Gastrocnemius medialis (tissue), 4 donors: ENCODE results near the gene MCM3AP. TPM values are rescaled to one million over a fixed set of nuclear protein-coding genes. Genes with fewer than 3 reads are reported as not detected.
A peak's percentile ranks its signal among the peaks of the same experiment; 100 is the strongest.

ENCODE experiments used
- ATAC-seq, 2 donors: fragments of 150-250 bp; one replicate each; pipeline ENCODE4 v1.9.1; 2016
- DNase-seq, 2 donors: peaks; one replicate each; pipeline ENCODE4 v3.0.0-alpha.2; 2019
- H3K27ac ChIP-seq, 4 donors: fragments of 200-600 bp; sonication (generic); 1 replicate in 1 of 4; 2 replicates in 3 of 4; pipeline ENCODE4 v1.5.1; 2016 to 2018; ENCODE audit warnings: mild to moderate bottlenecking in 2 of 4, moderate library complexity in 1 of 4
- H3K27me3 ChIP-seq, 3 donors: fragments of 200-600 bp; sonication (generic) in 2 of 3; 1 replicate in 1 of 3; 2 replicates in 2 of 3; pipeline versions ENCODE4 v1.5.1 to v1.6.0; 2016 to 2019; ENCODE audit warnings: mild to moderate bottlenecking in 1 of 3, moderate library complexity in 1 of 3
- H3K36me3 ChIP-seq, 2 donors: fragments of 200-600 bp; sonication (generic) in 1 of 2; one replicate each; pipeline ENCODE4 v1.5.1; 2017 to 2018
- H3K4me1 ChIP-seq, 2 donors: fragments of 200-600 bp; sonication (generic) in 1 of 2; one replicate each; pipeline ENCODE4 v1.5.1; 2016 to 2017; ENCODE audit warnings: mild to moderate bottlenecking in 2 of 2
- H3K4me3 ChIP-seq, 4 donors: fragments of 200-600 bp; sonication (generic) in 3 of 4; 1 replicate in 1 of 4; 2 replicates in 3 of 4; pipeline ENCODE4 v1.5.1; 2016 to 2019; ENCODE audit warnings: mild to moderate bottlenecking in 2 of 4
- H3K9me3 ChIP-seq, 3 donors: fragments of 200-600 bp; sonication (generic) in 2 of 3; 1 replicate in 1 of 3; 2 replicates in 2 of 3; pipeline ENCODE4 v1.5.1; 2016 to 2019
- CTCF ChIP-seq, 5 experiments: fragments of 450-650 bp in 3 of 5; fragments of 200-600 bp in 2 of 5; sonication (generic) in 2 of 5; IDR thresholded peaks in 4 of 5; conservative IDR thresholded peaks in 1 of 5; 1 replicate in 4 of 5; 2 replicates in 1 of 5; pipeline ENCODE4 v1.5.1; 2016 to 2019; ENCODE audit warnings: antibody characterized with exemption in 5 of 5, mild to moderate bottlenecking in 3 of 5, moderate library complexity in 3 of 5
- POLR2A ChIP-seq, 2 donors: fragments of 450-650 bp; IDR thresholded peaks; one replicate each; pipeline ENCODE4 v1.6.1; 2017; ENCODE audit warnings: antibody characterized with exemption in 2 of 2, mild to moderate bottlenecking in 2 of 2, moderate library complexity in 2 of 2
- in situ Hi-C, 4 donors: fragments of 200-750 bp; cut with MboI; loops; one replicate each; pipeline versions ENCODE4 v1.15.0 to v1.8.0; 2017; ENCODE audit warnings: low sequenced_read_pairs in 4 of 4
- intact Hi-C: fragments of 100-400 bp; cut with DNase I; formaldehyde crosslinking; loops from one replicate; pipeline ENCODE4 v1.15.1; 2023; ENCODE audit warnings: low total_unique reads
- total RNA-seq, 4 donors: library from RNA; depleted of rRNA; stranded (reverse); fragments of >200 nt; gene quantifications; one replicate each; pipeline versions ENCODE4 v1.1.0 to v1.2.3, GENCODE V29; 2016

MCM3AP gene
- total RNA-seq, 4 donors from 2014 or later = 52.1 to 155 (median 83.2) TPM

GRCh38 chr21:46191257-46191685, 94.1 kb downstream of the MCM3AP start:
- H3K4me3 ChIP-seq = no peak overlapping the region
- H3K27me3 ChIP-seq = no peaks in the 10 kb centered on the region
- H3K36me3 ChIP-seq = peaks cover 0 to 39% of the 10 kb centered on the region in 2 donors
- H3K4me1 ChIP-seq = peaks cover 22 to 34% of the 10 kb centered on the region in 2 donors
- in situ Hi-C loops (no loop called here), intact Hi-C loops (no loop called here)
- ATAC-seq = peak; percentile 69 to 71
- H3K9me3 ChIP-seq = no peaks in the 10 kb centered on the region
- DNase-seq = peak; percentile 57 to 80
- TF ChIP-seq CTCF (IDR thresholded peaks at IDR 0.05 in 4 of 5, conservative IDR thresholded peaks at IDR 0.05 in 1 of 5) = no peak
- no peak for TF ChIP-seq POLR2A (IDR thresholded peaks at IDR 0.05)
- H3K27ac ChIP-seq = peak overlapping the region; percentile 59 to 90 (median 90)

GRCh38 chr21:46190491-46191131, 94.8 kb downstream of the MCM3AP start:
- H3K27ac ChIP-seq = peak overlapping the region; percentile 89 to 90 (median 90)
- ATAC-seq = no peak
- TF ChIP-seq CTCF (IDR thresholded peaks at IDR 0.05 in 4 of 5, conservative IDR thresholded peaks at IDR 0.05 in 1 of 5) (no peak), POLR2A (IDR thresholded peaks at IDR 0.05) (no peak)
- in situ Hi-C loops = no loop called here
- peaks cover 0 to 32% of the 10 kb centered on the region in 2 donors for H3K36me3 ChIP-seq
- H3K4me3 ChIP-seq = no peak overlapping the region
- no peak for DNase-seq
- no peaks in the 10 kb centered on the region for H3K27me3 ChIP-seq
- peaks cover 22 to 34% of the 10 kb centered on the region in 2 donors for H3K4me1 ChIP-seq
- intact Hi-C loops = no loop called here
- no peaks in the 10 kb centered on the region for H3K9me3 ChIP-seq

GRCh38 chr21:46189959-46190490, 95.4 kb downstream of the MCM3AP start:
- in situ Hi-C loops (no loop called here), intact Hi-C loops (loop anchor here (2.0 to 5.0 kb wide), 2 partner anchors 39 to 132 kb away; partner anchors contain the start of genes C21orf58, LSS and PCNT)
- Histone ChIP-seq H3K27me3 (no peaks in the 10 kb centered on the region), H3K4me1 (peaks cover 25 to 34% of the 10 kb centered on the region in 2 donors), H3K9me3 (no peaks in the 10 kb centered on the region), H3K36me3 (peaks cover 0 to 26% of the 10 kb centered on the region in 2 donors), H3K4me3 (no peak overlapping the region), H3K27ac (peak overlapping the region; percentile 89 to 90 (median 90))
- no peak for ATAC-seq
- no peak for TF ChIP-seq POLR2A (IDR thresholded peaks at IDR 0.05)
- no peak for TF ChIP-seq CTCF (IDR thresholded peaks at IDR 0.05 in 4 of 5, conservative IDR thresholded peaks at IDR 0.05 in 1 of 5)
- DNase-seq = no peak

GRCh38 chr21:46189213-46189958, 96.0 kb downstream of the MCM3AP start:
- H3K9me3 ChIP-seq = no peaks in the 10 kb centered on the region
- in situ Hi-C loops (no loop called here), intact Hi-C loops (loop anchor here (2.0 to 5.0 kb wide), 2 partner anchors 39 to 133 kb away; partner anchors contain the start of genes C21orf58, LSS and PCNT)
- peaks cover 0 to 22% of the 10 kb centered on the region in 2 donors for H3K36me3 ChIP-seq
- H3K27me3 ChIP-seq = no peaks in the 10 kb centered on the region
- TF ChIP-seq POLR2A (IDR thresholded peaks at IDR 0.05) (no peak), CTCF (IDR thresholded peaks at IDR 0.05 in 4 of 5, conservative IDR thresholded peaks at IDR 0.05 in 1 of 5) (no peak)
- H3K27ac ChIP-seq = peak overlapping the region; percentile 89 to 90 (median 90)
- peak in 1 of 2 donors; percentile 34 for ATAC-seq
- H3K4me3 ChIP-seq = no peak overlapping the region
- peaks cover 27 to 34% of the 10 kb centered on the region in 2 donors for H3K4me1 ChIP-seq
- DNase-seq = no peak
